HepG2 (cell line): ENCODE data around the gene SRCAP. TPM values are rescaled to one million over a fixed set of nuclear protein-coding genes. Genes with fewer than 3 reads are reported as not detected.
A peak's percentile ranks its signal among the peaks of the same experiment; 100 is the strongest.

ENCODE experiments used
- DMAP1 ChIP-seq: IDR thresholded peaks from 2 replicates; pipeline ENCODE4 v1.6.1; 2016
- DRAP1 ChIP-seq: IDR thresholded peaks from 2 replicates; pipeline ENCODE4 v1.6.1; 2016; ENCODE audit warnings: missing genetic modification reagents, missing compliant biosample characterization
- NCOR1 ChIP-seq: fragments of 200-600 bp; sonication (generic); IDR thresholded peaks from 2 replicates; pipeline ENCODE4 v1.7.0; 2017; ENCODE audit warnings: antibody characterized with exemption, low read length, borderline replicate concordance
- POLR2A ChIP-seq, 2 experiments: IDR thresholded peaks; 2 replicates each; pipeline ENCODE4 v1.6.1; 2011; ENCODE audit warnings: low read depth in 2 of 2, low read length in 2 of 2, mild to moderate bottlenecking in 1 of 2, moderate library complexity in 1 of 2; ENCODE audit not compliant: insufficient read depth in 1 of 2
- RBFOX2 ChIP-seq: fragments of 200-400 bp; formaldehyde crosslinking; IDR thresholded peaks from 2 replicates; pipeline ENCODE4 v1.6.1; 2017; ENCODE audit warnings: low read depth, mild to moderate bottlenecking, low read length
- SP2 ChIP-seq: sonication (generic); formaldehyde crosslinking; IDR thresholded peaks from 2 replicates; pipeline ENCODE4 v1.5.1; 2020; ENCODE audit warnings: mild to moderate bottlenecking, missing genetic modification reagents
- TFDP1 ChIP-seq: IDR thresholded peaks from 2 replicates; pipeline ENCODE4 v1.6.1; 2016; ENCODE audit warnings: missing compliant biosample characterization, missing genetic modification reagents, borderline replicate concordance
- ZBTB39 ChIP-seq: sonication (generic); formaldehyde crosslinking; IDR thresholded peaks from 2 replicates; pipeline ENCODE4 v1.5.0; 2020; ENCODE audit warnings: missing genetic modification reagents
- ZFX ChIP-seq: sonication (generic); formaldehyde crosslinking; IDR thresholded peaks from 2 replicates; pipeline ENCODE4 v1.4.0; 2020; ENCODE audit warnings: mild to moderate bottlenecking, low read depth, missing genetic modification reagents, moderate library complexity
- ZNF143 ChIP-seq: sonication (generic); formaldehyde crosslinking; IDR thresholded peaks from 2 replicates; pipeline ENCODE4 v1.4.0; 2020; ENCODE audit warnings: missing genetic modification reagents
- ZNF569 ChIP-seq: sonication (generic); formaldehyde crosslinking; IDR thresholded peaks from 2 replicates; pipeline ENCODE4 v1.5.0; 2020; ENCODE audit warnings: mild to moderate bottlenecking, missing genetic modification reagents, moderate library complexity, borderline replicate concordance
- ZNF574 ChIP-seq: sonication (generic); formaldehyde crosslinking; IDR thresholded peaks from 2 replicates; pipeline ENCODE4 v1.4.0; 2020; ENCODE audit warnings: missing genetic modification reagents
- ZSCAN12 ChIP-seq: sonication (generic); formaldehyde crosslinking; IDR thresholded peaks from 2 replicates; pipeline ENCODE4 v1.9.0; 2021; ENCODE audit warnings: mild to moderate bottlenecking, missing genetic modification reagents
- polyA plus RNA-seq, 8 experiments: library from polyadenylated mRNA; depleted of rRNA in 3 of 8; stranded (reverse) in 7 of 8; unstranded in 1 of 8; fragments of >200 nt; fragmentation: Illumina TruSeq in 4 of 8; extraction: Trizol in 4 of 8; gene quantifications; 2 replicates each; pipeline versions ENCODE4 v1.2.1 to v1.2.3, GENCODE V29; 2011 to 2016; ENCODE audit warnings: low read depth in 4 of 8, missing spikeins in 1 of 8, mixed read lengths in 1 of 8; ENCODE audit not compliant: insufficient read depth in 1 of 8
- total RNA-seq, 5 experiments: library from RNA; depleted of rRNA; stranded (reverse); fragments of >200 nt; fragmentation: Illumina TruSeq; extraction: Trizol; gene quantifications; 2 replicates each; pipeline ENCODE4 v1.2.3, GENCODE V29; 2016; ENCODE audit warnings: low read depth in 1 of 5
- TF ChIP-seq, protein P1 (sequence below): sonication (generic); formaldehyde crosslinking; IDR thresholded peaks from 2 replicates; pipeline ENCODE4 v1.4.0; 2020; ENCODE audit warnings: missing genetic modification reagents

The SRCAP gene
- total and polyA plus RNA-seq, 2 of the 13 experiments (the other 11 are each of a cell fraction or from before 2014, with no cell fraction given) = 4.9 to 9.0 TPM

DNA sequence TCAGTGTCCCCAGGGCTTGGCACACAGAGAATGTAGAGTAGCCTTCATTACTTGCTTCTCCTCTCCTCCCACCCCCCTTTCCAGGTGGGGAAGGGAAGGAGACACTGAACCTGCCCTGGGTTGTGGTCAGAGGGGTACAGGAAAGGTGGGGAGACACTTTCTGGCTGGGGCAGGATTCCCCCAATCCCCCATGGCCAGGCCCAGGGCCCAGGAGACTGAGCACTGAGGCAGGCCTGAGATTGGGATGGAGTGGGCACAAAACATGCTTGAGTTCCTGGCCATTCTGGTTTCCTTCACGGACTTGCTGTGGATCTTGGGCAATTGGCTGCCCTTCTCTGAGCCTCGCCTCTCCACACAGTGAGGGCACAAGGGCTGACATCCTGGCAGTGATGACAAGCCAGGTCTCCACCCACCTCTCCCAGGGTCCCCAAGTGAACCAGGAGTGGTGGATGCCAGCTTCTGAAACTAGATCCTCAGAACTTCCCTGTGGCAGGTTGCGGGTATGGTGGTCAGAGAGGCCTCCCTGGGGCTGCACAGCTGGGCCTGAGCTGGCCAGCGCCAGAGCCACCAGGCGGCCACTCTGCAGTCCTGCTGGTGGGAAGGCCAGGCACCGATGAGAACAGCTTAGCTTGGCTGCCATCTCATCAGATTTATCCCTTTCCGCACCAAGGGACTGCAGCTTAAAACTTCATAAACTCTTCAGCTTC, 78.8 kb downstream of the SRCAP start (continued):
- no peak for TF ChIP-seq DRAP1 (CRISPR knock-in tag)
- TF ChIP-seq RBFOX2 = peak; percentile 64
- peak; percentile 72; the same call in 1 of the 2 replicates for TF ChIP-seq ZSCAN12
- 0 out of 2 replicates have a peak, but pooled peaks have one; percentile 43 for TF ChIP-seq ZNF143 (CRISPR knock-in tag)
- peak; percentile 35; the same call in 1 of the 2 replicates for TF ChIP-seq ZFX (CRISPR knock-in tag)
- TF ChIP-seq POLR2A (IDR thresholded peaks at IDR 0.05; ENCODE audit: insufficient read depth in 1 of 2, low read depth in 2 of 2, low read length in 2 of 2) = peak; percentile 20 to 51; a peak in 3 of 4 replicates
- no peak for TF ChIP-seq ZBTB39 (CRISPR knock-in tag)
- TF ChIP-seq ZNF574 = peak; percentile 41; the same call in 1 of the 2 replicates
- no peak for TF ChIP-seq TFDP1 (CRISPR knock-in tag)
- TF ChIP-seq, protein P1, sequence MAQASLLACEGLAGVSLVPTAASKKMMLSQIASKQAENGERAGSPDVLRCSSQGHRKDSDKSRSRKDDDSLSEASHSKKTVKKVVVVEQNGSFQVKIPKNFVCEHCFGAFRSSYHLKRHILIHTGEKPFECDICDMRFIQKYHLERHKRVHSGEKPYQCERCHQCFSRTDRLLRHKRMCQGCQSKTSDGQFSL = no peak
- no peak for TF ChIP-seq ZNF569 (CRISPR knock-in tag)
- no peak for TF ChIP-seq NCOR1
- TF ChIP-seq SP2 (CRISPR knock-in tag) = no peak
- TF ChIP-seq DMAP1 = no peak
